SU-DHL-6 (cell line): Measurements from ENCODE around the gene COL6A3.

Experiments
- H2AFZ ChIP-seq: fragments of 200-600 bp; sonication (generic); 2 replicates; pipeline ENCODE4 v1.6.1; 2014; ENCODE audit warnings: low read depth, mild to moderate bottlenecking, moderate library complexity, mixed read lengths, antibody characterized with exemption, low read length; ENCODE audit not compliant: severe bottlenecking
- H3F3A ChIP-seq: fragments of 200-600 bp; shearing (Covaris generic); 2 replicates; pipeline ENCODE4 v1.6.0; 2016; ENCODE audit warnings: antibody characterized with exemption, mild to moderate bottlenecking; ENCODE audit not compliant: insufficient read depth
- H3K27ac ChIP-seq: fragments of 200-600 bp; sonication (generic); 2 replicates; pipeline ENCODE4 v1.5.1; 2016; ENCODE audit warnings: low read depth, mild to moderate bottlenecking, low read length, moderate library complexity, mixed read lengths
- H3K27me3 ChIP-seq: fragments of 200-600 bp; sonication (generic), shearing (Covaris generic); 2 replicates; pipeline ENCODE4 v1.6.0; 2014; ENCODE audit warnings: mild to moderate bottlenecking, low read length
- H3K36me3 ChIP-seq: fragments of 200-600 bp; sonication (generic); 2 replicates; pipeline ENCODE4 v1.6.1; 2014; ENCODE audit warnings: mild to moderate bottlenecking, low read length, mixed read lengths
- H3K4me2 ChIP-seq: fragments of 300-600, 200-600 bp; shearing (Covaris generic), sonication (generic); 2 replicates; pipeline ENCODE4 v1.6.0; 2014; ENCODE audit warnings: low read length, low read depth, mild to moderate bottlenecking; ENCODE audit not compliant: poor library complexity, severe bottlenecking
- H3K4me3 ChIP-seq: fragments of 200-600 bp; sonication (generic); 2 replicates; pipeline ENCODE4 v1.5.1; 2014; ENCODE audit warnings: antibody characterized with exemption, low read length, mild to moderate bottlenecking, mixed read lengths; ENCODE audit not compliant: insufficient read depth, poor library complexity, severe bottlenecking
- H3K79me2 ChIP-seq: fragments of 200-600 bp; sonication (generic); 2 replicates; pipeline ENCODE4 v1.6.1; 2014; ENCODE audit warnings: mild to moderate bottlenecking, low read length, moderate library complexity; ENCODE audit not compliant: insufficient read depth
- H3K9ac ChIP-seq: fragments of 200-600 bp; sonication (generic); 2 replicates; pipeline ENCODE4 v1.7.0; 2014; ENCODE audit warnings: mild to moderate bottlenecking, low read length
- H3K9me2 ChIP-seq: fragments of 200-600 bp; sonication (generic); replicated peaks from 2 replicates; pipeline ENCODE4 v1.6.1; 2014; ENCODE audit warnings: low read length; ENCODE audit not compliant: insufficient read depth
- H3K9me3 ChIP-seq: fragments of 200-600 bp; sonication (generic); 2 replicates; pipeline ENCODE4 v1.6.1; 2014; ENCODE audit warnings: low read length, mixed read lengths; ENCODE audit not compliant: insufficient read depth
- H4K20me1 ChIP-seq: fragments of 200-600 bp; sonication (generic); 2 replicates; pipeline ENCODE4 v1.6.1; 2014; ENCODE audit warnings: low read depth, mild to moderate bottlenecking, antibody characterized with exemption, low read length, moderate library complexity, mixed read lengths
- EZH2phosphoT487 ChIP-seq: fragments of 200-600 bp; sonication (generic), shearing (Covaris generic); conservative IDR thresholded peaks from 2 replicates; pipeline ENCODE4 v1.6.1; 2018; ENCODE audit warnings: mild to moderate bottlenecking, antibody characterized with exemption, low read length, moderate library complexity, mixed read lengths
- TF ChIP-seq, protein P1 (sequence below): fragments of 200-600 bp; sonication (generic); IDR thresholded peaks from one replicate; pipeline ENCODE4 v1.5.1; 2017; ENCODE audit warnings: antibody characterized with exemption, mild to moderate bottlenecking, low read length, moderate library complexity; ENCODE audit not compliant: insufficient read depth, poor library complexity, severe bottlenecking

The COL6A3 gene

DNA sequence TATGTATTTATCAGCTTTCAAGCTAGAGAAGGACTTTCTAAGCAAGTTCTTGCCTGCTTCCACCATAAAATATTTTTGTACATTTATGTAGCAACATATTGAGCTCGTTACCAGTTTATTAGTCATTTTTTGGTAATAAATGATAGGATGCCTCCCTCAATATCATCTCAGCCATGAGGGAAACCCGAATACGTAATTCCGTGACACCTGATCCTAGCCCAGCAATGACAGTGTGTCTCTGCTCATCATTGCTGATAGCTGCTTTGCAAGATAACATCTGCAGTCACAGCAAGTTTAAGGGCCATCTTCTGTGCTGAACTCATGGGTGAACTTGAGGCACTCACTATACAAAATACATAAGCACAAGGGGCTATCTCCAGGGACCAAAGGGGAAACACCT is 62.2 kb downstream of the COL6A3 start:
- no peaks in the 10 kb centered on the region for H3K9me2 ChIP-seq
- H3F3A ChIP-seq: no peaks in the 10 kb centered on the region
- no peak overlapping the region for H3K27ac ChIP-seq
- no peak for TF ChIP-seq EZH2phosphoT487
- TF ChIP-seq, protein P1, sequence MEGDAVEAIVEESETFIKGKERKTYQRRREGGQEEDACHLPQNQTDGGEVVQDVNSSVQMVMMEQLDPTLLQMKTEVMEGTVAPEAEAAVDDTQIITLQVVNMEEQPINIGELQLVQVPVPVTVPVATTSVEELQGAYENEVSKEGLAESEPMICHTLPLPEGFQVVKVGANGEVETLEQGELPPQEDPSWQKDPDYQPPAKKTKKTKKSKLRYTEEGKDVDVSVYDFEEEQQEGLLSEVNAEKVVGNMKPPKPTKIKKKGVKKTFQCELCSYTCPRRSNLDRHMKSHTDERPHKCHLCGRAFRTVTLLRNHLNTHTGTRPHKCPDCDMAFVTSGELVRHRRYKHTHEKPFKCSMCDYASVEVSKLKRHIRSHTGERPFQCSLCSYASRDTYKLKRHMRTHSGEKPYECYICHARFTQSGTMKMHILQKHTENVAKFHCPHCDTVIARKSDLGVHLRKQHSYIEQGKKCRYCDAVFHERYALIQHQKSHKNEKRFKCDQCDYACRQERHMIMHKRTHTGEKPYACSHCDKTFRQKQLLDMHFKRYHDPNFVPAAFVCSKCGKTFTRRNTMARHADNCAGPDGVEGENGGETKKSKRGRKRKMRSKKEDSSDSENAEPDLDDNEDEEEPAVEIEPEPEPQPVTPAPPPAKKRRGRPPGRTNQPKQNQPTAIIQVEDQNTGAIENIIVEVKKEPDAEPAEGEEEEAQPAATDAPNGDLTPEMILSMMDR: no peak
- no peak overlapping the region for H3K4me3 ChIP-seq
- H2AFZ ChIP-seq: no peak overlapping the region
- no peaks in the 10 kb centered on the region for H3K27me3 ChIP-seq
- H4K20me1 ChIP-seq: no peaks in the 10 kb centered on the region
- H3K79me2 ChIP-seq: no peaks in the 10 kb centered on the region
- no peak overlapping the region for H3K4me2 ChIP-seq
- H3K9me3 ChIP-seq: no peaks in the 10 kb centered on the region
- H3K36me3 ChIP-seq: no peaks in the 10 kb centered on the region
- no peak overlapping the region for H3K9ac ChIP-seq

DNA sequence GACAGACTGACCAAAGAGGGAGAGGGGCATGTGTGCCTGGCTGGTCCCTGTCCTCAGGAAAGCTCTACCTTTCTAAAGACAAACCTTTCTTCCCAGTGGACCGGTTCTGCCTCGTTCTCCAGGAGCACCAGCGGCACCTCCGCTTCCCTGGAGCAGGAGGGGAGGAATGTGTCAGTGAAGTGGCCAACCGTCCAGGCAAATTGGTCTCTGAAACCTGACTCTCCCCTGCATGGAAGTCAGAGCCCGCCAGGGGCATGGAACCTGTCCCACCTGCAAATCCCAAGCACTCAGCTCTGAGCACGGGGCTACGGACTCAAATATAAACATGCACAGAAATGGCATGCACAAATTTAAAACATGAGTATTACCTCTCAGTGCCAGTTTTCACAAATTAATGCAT is 62.9 kb downstream of the COL6A3 start:
- Histone ChIP-seq H3K9ac (no peak overlapping the region), H2AFZ (no peak overlapping the region), H3K79me2 (no peaks in the 10 kb centered on the region), H3K27ac (no peak overlapping the region), H3F3A (no peaks in the 10 kb centered on the region), H3K27me3 (no peaks in the 10 kb centered on the region), H3K9me2 (no peaks in the 10 kb centered on the region), H3K4me2 (no peak overlapping the region), H3K4me3 (no peak overlapping the region), H3K36me3 (no peaks in the 10 kb centered on the region), H4K20me1 (no peaks in the 10 kb centered on the region), H3K9me3 (no peaks in the 10 kb centered on the region)
- no peak for TF ChIP-seq EZH2phosphoT487
- TF ChIP-seq, protein P1: no peak

DNA sequence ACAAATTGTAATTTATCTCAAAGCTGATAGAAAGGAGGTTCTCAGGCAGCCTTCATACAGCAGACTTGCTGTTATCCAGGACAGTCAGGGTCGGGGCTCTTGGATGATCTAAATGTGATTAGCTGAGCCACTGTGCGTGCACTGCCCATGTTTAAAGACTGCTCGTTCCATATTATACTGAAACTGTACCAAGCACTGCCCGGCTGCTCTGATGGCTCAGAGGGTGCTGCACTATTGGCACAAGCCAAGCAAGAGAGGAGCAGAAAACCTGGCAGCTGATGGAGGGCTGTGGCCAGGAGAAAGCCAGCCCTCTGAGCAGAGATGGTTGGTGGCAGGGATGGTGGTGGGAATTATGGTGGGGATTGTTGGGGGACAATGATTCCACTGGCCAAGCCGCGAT is 63.4 kb downstream of the COL6A3 start:
- Histone ChIP-seq H3K9me2 (no peaks in the 10 kb centered on the region), H3F3A (no peaks in the 10 kb centered on the region), H3K4me2 (no peak overlapping the region), H3K4me3 (no peak overlapping the region), H3K9me3 (no peaks in the 10 kb centered on the region), H4K20me1 (no peaks in the 10 kb centered on the region), H2AFZ (no peak overlapping the region), H3K27ac (no peak overlapping the region), H3K9ac (no peak overlapping the region), H3K27me3 (no peaks in the 10 kb centered on the region), H3K36me3 (no peaks in the 10 kb centered on the region), H3K79me2 (no peaks in the 10 kb centered on the region)
- TF ChIP-seq EZH2phosphoT487: no peak
- TF ChIP-seq, protein P1: no peak

DNA sequence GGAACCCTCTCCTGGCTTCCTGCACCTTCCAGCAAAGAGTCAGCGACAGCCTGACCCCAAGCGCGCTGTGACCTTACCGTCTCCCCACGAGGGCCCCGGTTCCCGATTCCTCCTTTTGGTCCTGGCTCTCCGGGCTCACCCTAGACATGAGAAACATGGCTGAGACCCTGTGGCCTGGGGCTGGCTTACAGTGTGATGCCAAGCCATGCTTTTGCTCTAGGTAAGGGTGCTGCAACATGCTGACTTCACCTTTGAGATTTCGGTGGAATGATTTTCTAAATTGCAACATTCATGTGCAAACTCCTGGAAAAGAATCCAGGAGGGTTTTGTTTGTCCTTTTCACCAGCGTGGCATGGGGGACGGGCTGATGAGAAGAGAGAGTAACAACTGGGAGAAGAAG is 63.9 kb downstream of the COL6A3 start:
- no peaks in the 10 kb centered on the region for H4K20me1 ChIP-seq
- H3K4me2 ChIP-seq: no peak overlapping the region
- H3K4me3 ChIP-seq: no peak overlapping the region
- no peaks in the 10 kb centered on the region for H3F3A ChIP-seq
- TF ChIP-seq EZH2phosphoT487: no peak
- TF ChIP-seq, protein P1: no peak
- H3K27me3 ChIP-seq: no peaks in the 10 kb centered on the region
- no peak overlapping the region for H3K9ac ChIP-seq
- no peaks in the 10 kb centered on the region for H3K9me2 ChIP-seq
- H3K27ac ChIP-seq: no peak overlapping the region
- no peak overlapping the region for H2AFZ ChIP-seq
- H3K36me3 ChIP-seq: no peaks in the 10 kb centered on the region
- no peaks in the 10 kb centered on the region for H3K79me2 ChIP-seq
- H3K9me3 ChIP-seq: no peaks in the 10 kb centered on the region
